ENCODE measurements around the gene GPC5. TPM values are rescaled to one million over a fixed set of nuclear protein-coding genes. Genes with fewer than 3 reads are reported as not detected.

GPC5 gene
- polyA plus RNA-seq, 2 of the 4 experiments (the other 2 are of a cell fraction), result not detected

DNA sequence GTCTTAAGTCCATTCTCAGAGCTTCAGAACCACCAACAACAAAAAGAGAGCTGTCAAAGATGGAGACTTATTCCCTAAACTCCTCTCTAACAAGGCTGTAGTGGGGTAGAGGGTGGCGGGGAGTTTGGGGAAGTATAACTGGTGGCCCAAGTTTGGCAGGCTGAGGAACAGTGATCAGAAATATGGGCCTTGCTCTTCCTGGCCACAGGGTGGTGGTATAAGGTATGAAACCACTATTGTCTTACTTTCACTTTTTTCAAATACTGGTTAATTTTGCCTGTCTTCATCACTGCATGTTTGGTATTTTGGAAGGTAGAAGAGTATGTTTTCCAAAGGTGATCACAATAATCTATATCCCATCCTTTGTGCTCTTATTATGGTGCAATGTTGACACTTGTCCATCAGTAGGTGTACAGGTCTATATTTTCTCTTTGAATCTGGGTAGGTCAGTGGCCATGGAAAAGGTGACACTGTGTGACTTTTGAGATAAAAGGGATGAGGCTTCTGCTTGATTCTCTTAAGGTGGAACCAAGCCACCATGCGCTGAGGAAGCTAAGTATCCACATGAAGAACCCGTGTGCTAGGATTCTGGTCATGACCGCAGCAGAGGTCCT is 23.2 kb upstream of the GPC5 start:
- 63% methylated on average over 4 of the region's 4 CpGs for WGBS (ENCODE audit: missing lambda C conversion rate)
- ATAC-seq (peak; percentile 56 to 71; a peak in 4 of 6 replicates), FAIRE-seq (no peak), DNase-seq (ENCODE audit: low read depth in 1 of 2, low spot score in 1 of 2) (peak in 1 of 2 experiments; percentile 12)
- Histone ChIP-seq H3K4me1 (no peaks in the 10 kb centered on the region), H3K4me2 (no peak overlapping the region), H3K4me3 (no peak overlapping the region), H3K27ac (no peak overlapping the region), H3K9me3 (no peaks in the 10 kb centered on the region)
- TF ChIP-seq MAFK (IDR thresholded peaks at IDR 0.05; ENCODE audit: partially characterized antibody), result no peak
- peak in 1 of 2 experiments; percentile 31; a peak in 2 of 5 replicates for TF ChIP-seq RAD21 (conservative IDR thresholded peaks at IDR 0.05 in 1 of 2, IDR thresholded peaks at IDR 0.05 in 1 of 2)
- TF ChIP-seq FOSB (CRISPR knock-in tag; IDR thresholded peaks at IDR 0.05), result no peak
- POLR2A ChIA-PET, result no interaction called here
- CTCF ChIA-PET, result interaction anchor here (1.9 kb wide), 1 partner anchor 31 kb away, joined by 5 read pairs; no protein-coding TSS in a partner anchor

GRCh38 chr13:91381371-91381770 is 17.1 kb upstream of the GPC5 start:
- CTCF ChIA-PET, result interaction anchor here (1.1 to 2.3 kb wide), 3 partner anchors 9 to 341 kb away, joined by 3 to 5 read pairs (median 4); no protein-coding TSS in a partner anchor
- Histone ChIP-seq H3K27ac (no peak overlapping the region), H3K4me3 (no peak overlapping the region), H3K9me3 (no peaks in the 10 kb centered on the region), H3K4me1 (no peaks in the 10 kb centered on the region), H3K4me2 (no peak overlapping the region)
- ATAC-seq (no peak), FAIRE-seq (no peak), DNase-seq (ENCODE audit: low read depth in 1 of 2, low spot score in 1 of 2) (peak in 1 of 2 experiments; percentile 27)
- no peak for TF ChIP-seq FOSL2 (IDR thresholded peaks at IDR 0.05)
- TF ChIP-seq FOSL2 (CRISPR knock-in tag; IDR thresholded peaks at IDR 0.05), result no peak
- TF ChIP-seq ZFP36 (IDR thresholded peaks at IDR 0.05; ENCODE audit: borderline replicate concordance, partially characterized antibody), result no peak
- no peak for TF ChIP-seq HES2 (IDR thresholded peaks at IDR 0.05)
- peak; percentile 30 to 33; a peak in 2 of 5 replicates for TF ChIP-seq RAD21 (conservative IDR thresholded peaks at IDR 0.05 in 1 of 2, IDR thresholded peaks at IDR 0.05 in 1 of 2)
- TF ChIP-seq, protein P1, sequence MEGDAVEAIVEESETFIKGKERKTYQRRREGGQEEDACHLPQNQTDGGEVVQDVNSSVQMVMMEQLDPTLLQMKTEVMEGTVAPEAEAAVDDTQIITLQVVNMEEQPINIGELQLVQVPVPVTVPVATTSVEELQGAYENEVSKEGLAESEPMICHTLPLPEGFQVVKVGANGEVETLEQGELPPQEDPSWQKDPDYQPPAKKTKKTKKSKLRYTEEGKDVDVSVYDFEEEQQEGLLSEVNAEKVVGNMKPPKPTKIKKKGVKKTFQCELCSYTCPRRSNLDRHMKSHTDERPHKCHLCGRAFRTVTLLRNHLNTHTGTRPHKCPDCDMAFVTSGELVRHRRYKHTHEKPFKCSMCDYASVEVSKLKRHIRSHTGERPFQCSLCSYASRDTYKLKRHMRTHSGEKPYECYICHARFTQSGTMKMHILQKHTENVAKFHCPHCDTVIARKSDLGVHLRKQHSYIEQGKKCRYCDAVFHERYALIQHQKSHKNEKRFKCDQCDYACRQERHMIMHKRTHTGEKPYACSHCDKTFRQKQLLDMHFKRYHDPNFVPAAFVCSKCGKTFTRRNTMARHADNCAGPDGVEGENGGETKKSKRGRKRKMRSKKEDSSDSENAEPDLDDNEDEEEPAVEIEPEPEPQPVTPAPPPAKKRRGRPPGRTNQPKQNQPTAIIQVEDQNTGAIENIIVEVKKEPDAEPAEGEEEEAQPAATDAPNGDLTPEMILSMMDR (IDR thresholded peaks at IDR 0.05), result peak; percentile 34; the same call in 2 of the 3 replicates
- POLR2A ChIA-PET, result no interaction called here

DNA sequence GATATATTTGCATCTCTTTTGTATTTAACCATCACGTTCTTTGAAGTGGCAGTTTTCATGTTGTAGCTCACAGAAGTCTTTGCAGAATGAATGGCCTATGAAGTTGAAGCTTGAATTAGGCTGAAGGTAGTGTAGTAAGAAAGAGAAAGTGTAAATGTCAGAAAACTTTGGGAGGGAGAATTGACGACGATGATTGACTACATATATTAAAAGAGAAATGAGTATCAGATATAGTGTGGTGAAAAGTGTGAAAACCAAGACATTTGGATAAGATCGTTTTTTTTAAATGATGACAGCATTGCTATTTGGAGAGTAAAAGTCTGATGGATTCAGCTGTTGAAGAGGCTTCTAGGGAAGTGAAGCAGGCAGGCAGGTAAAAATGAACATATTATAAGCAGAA is 14.6 kb upstream of the GPC5 start:
- no peak overlapping the region for H3K4me2 ChIP-seq
- no peaks in the 10 kb centered on the region for H3K4me1 ChIP-seq
- H3K9me3 ChIP-seq, result no peaks in the 10 kb centered on the region
- ATAC-seq, result no peak
- no peak for FAIRE-seq
- ChIA-PET CTCF (no interaction called here), POLR2A (no interaction called here)
- TF ChIP-seq CBX8 (IDR thresholded peaks at IDR 0.05) (0 out of 2 replicates have a peak, but pooled peaks have one; percentile 60), EHMT2 (IDR thresholded peaks at IDR 0.05; ENCODE audit: low read depth) (no peak), RNF2 (IDR thresholded peaks at IDR 0.05; ENCODE audit: borderline replicate concordance, low read depth) (peak; percentile 73; the same call in 1 of the 2 replicates)
- H3K27ac ChIP-seq, result no peak overlapping the region
- no peak overlapping the region for H3K4me3 ChIP-seq
- no peak for DNase-seq (ENCODE audit: low read depth in 1 of 2, low spot score in 1 of 2)
- WGBS (ENCODE audit: missing lambda C conversion rate), result 33% methylated on average over 4 of the region's 4 CpGs

DNA sequence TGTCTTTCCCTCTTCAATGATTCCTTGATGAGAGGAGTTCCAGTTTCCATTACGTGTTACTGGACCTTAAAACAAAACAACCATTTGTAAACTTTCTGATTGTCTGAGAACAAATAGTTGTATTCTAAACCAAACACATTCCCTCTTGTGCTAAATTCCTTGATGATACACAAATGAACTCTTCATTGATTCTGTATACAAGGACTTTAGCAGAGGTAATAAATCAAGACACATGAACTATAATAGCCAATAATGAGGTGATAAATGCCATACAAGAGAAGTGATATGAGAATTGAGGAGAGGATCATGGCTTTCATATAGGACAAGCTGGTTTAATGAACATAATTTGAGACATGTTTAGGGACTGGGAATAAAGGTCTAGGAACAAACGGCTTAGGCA is 13.5 kb upstream of the GPC5 start:
- Histone ChIP-seq H3K27ac (no peak overlapping the region), H3K4me3 (no peak overlapping the region), H3K4me1 (no peaks in the 10 kb centered on the region), H3K4me2 (no peak overlapping the region), H3K9me3 (no peaks in the 10 kb centered on the region)
- CTCF ChIA-PET, result no interaction called here
- ATAC-seq (no peak), FAIRE-seq (no peak), DNase-seq (ENCODE audit: low read depth in 1 of 2, low spot score in 1 of 2) (no peak)
- TF ChIP-seq, protein P2, sequence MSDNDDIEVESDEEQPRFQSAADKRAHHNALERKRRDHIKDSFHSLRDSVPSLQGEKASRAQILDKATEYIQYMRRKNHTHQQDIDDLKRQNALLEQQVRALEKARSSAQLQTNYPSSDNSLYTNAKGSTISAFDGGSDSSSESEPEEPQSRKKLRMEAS (IDR thresholded peaks at IDR 0.05), result no peak
- TF ChIP-seq CHD4 (IDR thresholded peaks at IDR 0.05; ENCODE audit: borderline replicate concordance), result no peak
- no peak for TF ChIP-seq CHD2 (IDR thresholded peaks at IDR 0.05; ENCODE audit: low read length, partially characterized antibody)
- TF ChIP-seq RCOR1 (IDR thresholded peaks at IDR 0.05; ENCODE audit: low read depth, low read length), result no peak
- TF ChIP-seq, protein P3, sequence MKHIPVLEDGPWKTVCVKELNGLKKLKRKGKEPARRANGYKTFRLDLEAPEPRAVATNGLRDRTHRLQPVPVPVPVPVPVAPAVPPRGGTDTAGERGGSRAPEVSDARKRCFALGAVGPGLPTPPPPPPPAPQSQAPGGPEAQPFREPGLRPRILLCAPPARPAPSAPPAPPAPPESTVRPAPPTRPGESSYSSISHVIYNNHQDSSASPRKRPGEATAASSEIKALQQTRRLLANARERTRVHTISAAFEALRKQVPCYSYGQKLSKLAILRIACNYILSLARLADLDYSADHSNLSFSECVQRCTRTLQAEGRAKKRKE (CRISPR knock-in tag; IDR thresholded peaks at IDR 0.05; ENCODE audit: low read depth), result no peak
- TF ChIP-seq CEBPB (IDR thresholded peaks at IDR 0.05), result no peak
- no peak for TF ChIP-seq FOSL2 (IDR thresholded peaks at IDR 0.05)
- TF ChIP-seq FOSL2 (CRISPR knock-in tag; IDR thresholded peaks at IDR 0.05), result no peak
- POLR2A ChIA-PET, result no interaction called here
- WGBS (ENCODE audit: missing lambda C conversion rate), result 3% methylated on average over 2 of the region's 2 CpGs

Measured in A549 (cell line).